Upper lobe of left lung (tissue), 4 donors: ENCODE results near the gene ZNF750.

Experiments used
- POLR2A ChIP-seq, 4 donors: fragments of 450-650 bp; IDR thresholded peaks; one replicate each; pipeline ENCODE4 v1.5.1; 2016 to 2017; ENCODE audit warnings: antibody characterized with exemption in 4 of 4, mild to moderate bottlenecking in 2 of 4
- POLR2AphosphoS5 ChIP-seq, 2 donors: sonication (generic); formaldehyde crosslinking; IDR thresholded peaks; one replicate each; pipeline ENCODE4 v1.5.1; 2017; ENCODE audit warnings: antibody characterized with exemption in 2 of 2
- TF ChIP-seq, protein P1 (sequence below), 6 experiments: fragments of 450-650 bp in 4 of 6; fragments of 200-600 bp in 2 of 6; sonication (generic) in 2 of 6; IDR thresholded peaks; one replicate each; pipeline ENCODE4 v1.5.1; 2016 to 2019; ENCODE audit warnings: antibody characterized with exemption in 6 of 6

DNA sequence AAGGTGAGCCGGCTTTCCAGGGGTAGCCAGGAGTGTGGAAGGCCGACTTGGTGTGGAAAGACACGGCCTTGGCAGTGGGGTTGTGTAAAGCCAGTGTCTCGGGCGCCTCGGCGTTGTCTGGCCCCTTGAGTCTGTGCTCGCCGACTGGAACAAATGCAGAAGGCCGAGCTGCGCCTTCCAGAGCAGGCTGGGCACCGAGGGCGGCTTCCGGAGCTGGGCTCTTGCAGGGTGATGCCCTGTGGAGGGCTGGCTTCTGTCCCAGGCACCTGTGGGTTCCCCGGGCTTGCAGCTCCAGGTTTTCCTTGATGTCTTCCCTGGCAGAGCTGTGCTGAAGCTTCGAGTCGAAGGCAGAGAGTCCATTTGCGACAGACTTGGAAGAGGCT is 8.0 kb downstream of the ZNF750 start:
- TF ChIP-seq, protein P1, sequence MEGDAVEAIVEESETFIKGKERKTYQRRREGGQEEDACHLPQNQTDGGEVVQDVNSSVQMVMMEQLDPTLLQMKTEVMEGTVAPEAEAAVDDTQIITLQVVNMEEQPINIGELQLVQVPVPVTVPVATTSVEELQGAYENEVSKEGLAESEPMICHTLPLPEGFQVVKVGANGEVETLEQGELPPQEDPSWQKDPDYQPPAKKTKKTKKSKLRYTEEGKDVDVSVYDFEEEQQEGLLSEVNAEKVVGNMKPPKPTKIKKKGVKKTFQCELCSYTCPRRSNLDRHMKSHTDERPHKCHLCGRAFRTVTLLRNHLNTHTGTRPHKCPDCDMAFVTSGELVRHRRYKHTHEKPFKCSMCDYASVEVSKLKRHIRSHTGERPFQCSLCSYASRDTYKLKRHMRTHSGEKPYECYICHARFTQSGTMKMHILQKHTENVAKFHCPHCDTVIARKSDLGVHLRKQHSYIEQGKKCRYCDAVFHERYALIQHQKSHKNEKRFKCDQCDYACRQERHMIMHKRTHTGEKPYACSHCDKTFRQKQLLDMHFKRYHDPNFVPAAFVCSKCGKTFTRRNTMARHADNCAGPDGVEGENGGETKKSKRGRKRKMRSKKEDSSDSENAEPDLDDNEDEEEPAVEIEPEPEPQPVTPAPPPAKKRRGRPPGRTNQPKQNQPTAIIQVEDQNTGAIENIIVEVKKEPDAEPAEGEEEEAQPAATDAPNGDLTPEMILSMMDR (IDR thresholded peaks at IDR 0.05): no peak
- TF ChIP-seq POLR2AphosphoS5 (IDR thresholded peaks at IDR 0.05): no peak
- no peak for TF ChIP-seq POLR2A (IDR thresholded peaks at IDR 0.05)
